ENCODE results near the gene TSLP.

TSLP gene

DNA sequence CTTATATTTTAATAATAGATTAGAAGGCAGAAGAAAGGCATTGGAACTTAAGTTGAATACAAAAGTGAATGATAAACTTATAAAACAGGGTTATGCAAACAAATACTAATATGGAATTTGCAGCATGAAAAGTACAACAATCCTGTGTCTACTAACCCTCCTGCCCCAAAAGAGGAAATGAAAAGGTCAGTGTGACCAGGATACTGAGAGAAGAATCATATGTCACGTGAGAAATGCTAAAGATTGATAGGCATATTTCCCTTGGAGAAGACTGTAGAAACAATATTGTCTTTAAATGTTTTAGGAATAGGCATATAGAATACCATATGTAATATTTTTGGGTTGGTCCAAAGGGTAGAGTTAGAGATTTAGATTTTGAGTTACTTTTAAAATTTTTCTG, 24.5 kb downstream of the TSLP start:
- no peak for DNase-seq (ENCODE audit: low spot score)

- no peak for DNase-seq (ENCODE audit: low spot score)
Measured at GRCh38 chr5:111099058-111099778, 27.7 kb downstream of the TSLP start.

- no peak for DNase-seq (ENCODE audit: low spot score)
Measured at GRCh38 chr5:111106320-111106948, 34.9 kb downstream of the TSLP start.

- DNase-seq (ENCODE audit: low spot score): no peak
Measured at GRCh38 chr5:111107371-111107770, 35.9 kb downstream of the TSLP start.

- DNase-seq (ENCODE audit: low spot score): no peak
Measured at GRCh38 chr5:111111956-111112355, 40.4 kb downstream of the TSLP start.

DNA sequence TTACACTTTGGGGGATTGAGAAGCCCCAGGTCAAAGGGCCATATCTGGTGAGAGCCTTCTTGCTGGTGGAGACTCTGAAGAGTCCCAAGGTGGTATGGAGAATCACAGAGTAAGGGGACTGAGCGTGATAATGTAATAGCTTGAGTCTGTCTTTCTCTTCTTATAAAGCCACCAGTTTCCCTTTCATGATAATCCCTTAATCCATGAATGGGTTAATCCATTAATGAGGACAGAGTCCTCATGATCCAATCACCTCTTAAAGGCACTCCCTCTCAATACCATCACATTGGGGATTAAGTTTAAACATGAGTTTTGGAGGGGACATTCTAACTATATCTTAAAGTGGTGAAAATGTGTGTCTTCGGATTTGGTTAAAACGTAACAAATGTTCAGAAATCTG, 42.2 kb downstream of the TSLP start:
- DNase-seq (ENCODE audit: low spot score): no peak

DNA sequence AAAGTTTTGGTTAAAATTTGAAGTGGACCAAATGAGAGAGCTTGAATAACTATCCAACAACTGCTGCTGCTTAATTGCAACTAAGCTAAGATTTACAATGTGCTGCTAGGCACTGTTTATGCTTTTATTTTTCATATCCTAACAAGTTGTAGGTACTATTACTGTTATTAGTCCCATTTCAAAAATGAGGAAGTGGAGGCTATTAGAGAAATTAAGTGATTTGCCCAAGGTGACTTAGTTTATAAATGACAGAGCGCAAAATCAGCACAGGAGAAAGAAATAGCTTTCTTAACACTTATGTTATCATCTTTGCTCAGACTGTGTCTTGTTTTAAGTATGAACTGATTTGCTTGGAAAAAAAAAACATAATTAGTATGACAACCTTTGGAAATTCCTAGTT, 43.7 kb downstream of the TSLP start:
- DNase-seq (ENCODE audit: low spot score): no peak

GRCh38 chr5:111116550-111116949, 45.0 kb downstream of the TSLP start:
- no peak for DNase-seq (ENCODE audit: low spot score)

- no peak for DNase-seq (ENCODE audit: low spot score)
Measured at GRCh38 chr5:111117136-111117535, 45.6 kb downstream of the TSLP start.

- no peak for DNase-seq (ENCODE audit: low spot score)
Measured at GRCh38 chr5:111119221-111119620, 47.7 kb downstream of the TSLP start.

GRCh38 chr5:111119856-111120255, 48.3 kb downstream of the TSLP start:
- no peak for DNase-seq (ENCODE audit: low spot score)

DNA sequence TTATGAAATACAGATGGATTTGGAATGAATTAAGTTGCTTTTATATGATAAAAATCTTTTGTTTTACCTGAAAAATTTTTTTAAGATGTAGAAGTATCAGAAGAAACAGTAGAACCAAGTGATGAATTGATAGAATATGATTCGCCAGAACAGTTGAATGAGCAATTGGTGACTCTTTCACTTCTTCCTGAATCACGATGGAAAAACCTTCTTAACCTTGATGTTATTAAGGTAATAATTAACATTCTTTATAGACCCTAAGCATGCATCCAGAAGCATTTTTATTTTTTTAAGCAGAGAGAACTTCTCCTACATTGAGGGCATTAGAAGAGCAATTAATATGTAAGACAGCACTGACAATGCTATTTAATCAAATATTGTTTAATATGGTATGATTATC, 49.4 kb downstream of the TSLP start:
- DNase-seq (ENCODE audit: low spot score): no peak

GRCh38 chr5:111121926-111122325, 50.4 kb downstream of the TSLP start:
- DNase-seq (ENCODE audit: low spot score): no peak

DNA sequence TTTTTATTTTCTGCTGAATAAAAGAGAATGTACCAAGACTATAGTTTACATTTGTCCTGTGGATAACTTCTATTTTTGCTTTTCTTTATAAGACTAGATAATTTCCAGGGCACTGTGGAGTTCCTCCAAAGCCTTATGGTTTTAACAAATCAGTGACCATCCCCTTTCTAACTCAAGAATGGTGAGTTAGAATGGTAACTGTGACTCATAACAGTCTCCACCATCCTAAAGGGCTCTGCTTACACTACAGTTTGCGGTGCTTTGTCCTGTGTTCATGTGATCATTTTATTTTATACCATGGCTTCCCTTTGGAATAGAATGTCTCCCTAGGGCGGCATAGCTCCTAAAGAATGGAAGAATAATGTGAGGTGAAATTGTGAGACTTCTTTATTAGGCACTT, 50.9 kb downstream of the TSLP start:
- no peak for DNase-seq (ENCODE audit: low spot score)

DNA sequence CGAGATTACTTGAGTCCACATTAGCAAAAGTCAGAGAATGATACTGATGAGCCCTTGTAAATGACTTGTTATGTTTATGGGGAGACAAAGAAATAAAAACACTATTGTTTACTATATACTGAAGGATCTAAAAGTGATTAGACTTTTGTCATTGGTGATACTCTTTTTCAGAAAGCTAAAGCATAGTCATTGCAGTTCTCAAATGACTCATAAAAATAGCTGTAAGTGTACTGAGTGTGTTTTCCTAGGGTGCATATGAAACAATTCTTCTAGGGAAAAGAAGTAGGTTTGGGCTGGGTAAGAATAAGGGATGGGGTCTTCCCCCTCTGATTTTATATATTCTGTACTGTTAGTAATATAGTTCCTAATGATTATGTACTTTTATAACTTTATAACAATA, 53.3 kb downstream of the TSLP start:
- no peak for DNase-seq (ENCODE audit: low spot score)

GRCh38 chr5:111126896-111127295, 55.4 kb downstream of the TSLP start:
- DNase-seq (ENCODE audit: low spot score): no peak
